Left cardiac atrium (tissue), 4 donors: ENCODE data around the gene LRAT. TPM values are rescaled to one million over a fixed set of nuclear protein-coding genes. Genes with fewer than 3 reads are reported as not detected.

Experiments used
- ATAC-seq, 2 donors: fragments of 200-7000 bp; cut with Tn5 transposase; one replicate each; pipeline ENCODE4 v1.9.1; 2020; ENCODE audit warnings: mild to moderate bottlenecking in 2 of 2, moderate library complexity in 2 of 2
- DNase-seq: peaks from one replicate; pipeline ENCODE4 v3.0.0-alpha.2; 2020
- intact Hi-C, 2 donors: fragments of 100-400 bp; cut with DNase I; formaldehyde crosslinking; loops; one replicate each; pipeline versions ENCODE4 v1.14.1 to v1.15.1; 2022 to 2023
- total RNA-seq, 2 donors: library from RNA; stranded (reverse); fragmentation: NEBNext Ultra II Directional; extraction: Animal tissue kit (Norgen Biotek cat#: 25700); gene quantifications; one replicate each; pipeline ENCODE4 v1.2.1, GENCODE V29; 2021
- donor health status: DM: no; HTN: yes; CAD: no.
- donor health status: DM: no; HTN: yes; CAD: no; lungs with severe emphysema.
- donor health status: DM: yes; HTN: yes; CAD: no.
- donor health status: Dilated cardiomyopathy.

Gene LRAT
- total RNA-seq, 2 donors from 2014 or later: 0.29 to 0.32 TPM

GRCh38 chr4:154744341-154744926, 634 bp downstream of the LRAT start:
- no peak for ATAC-seq
- intact Hi-C loops: no loop called here

GRCh38 chr4:154757713-154758112, 13.9 kb downstream of the LRAT start:
- DNase-seq: no peak
- intact Hi-C loops: no loop called here
- no peak for ATAC-seq

More at GRCh38 chr4:154744341-154744926, 634 bp downstream of the LRAT start:
- no peak for DNase-seq

GRCh38 chr4:154760895-154761294, 17.1 kb downstream of the LRAT start:
- ATAC-seq: no peak
- intact Hi-C loops: no loop called here

GRCh38 chr4:154778264-154778663, 34.5 kb downstream of the LRAT start:
- ATAC-seq (no peak), DNase-seq (no peak)
- intact Hi-C loops: loop anchor here (2.0 to 10.0 kb wide), 3 partner anchors 141 to 225 kb away; no protein-coding TSS in a partner anchor

More at GRCh38 chr4:154760895-154761294, 17.1 kb downstream of the LRAT start:
- DNase-seq: no peak

- intact Hi-C loops: loop anchor here (2.0 to 10.0 kb wide), 3 partner anchors 142 to 227 kb away; no protein-coding TSS in a partner anchor
Observed at GRCh38 chr4:154779362-154779947, 35.7 kb downstream of the LRAT start.

GRCh38 chr4:154781126-154781982, 37.6 kb downstream of the LRAT start, which contains the start of gene RBM46:
Gene RBM46 (plus strand): TSS chr4:154781272. CDS start chr4:154796753, 15,481 bp downstream.
- intact Hi-C loops: no loop called here
- ATAC-seq: no peak
- DNase-seq: peak; percentile 16

More at GRCh38 chr4:154779362-154779947, 35.7 kb downstream of the LRAT start:
- ATAC-seq: no peak
- DNase-seq: no peak

GRCh38 chr4:154781983-154782293, 38.1 kb downstream of the LRAT start:
- intact Hi-C loops: no loop called here
- no peak for ATAC-seq
- DNase-seq: no peak

Other genes starting within 250 kb of the LRAT start
- 10 to 100 TPM; 43.2 to 51.0 TPM for gene PLRG1, start 193.6 kb upstream of the LRAT start, total RNA-seq
- under 1 TPM; 0.21 to 0.32 TPM for gene FGB, start 181.0 kb upstream of the LRAT start, total RNA-seq
- under 1 TPM; 0.47 TPM for gene FGA, start 153.3 kb upstream of the LRAT start, total RNA-seq
- gene FGG, start 131.3 kb upstream of the LRAT start, total RNA-seq: under 1 TPM; 0.24 to 0.42 TPM
- under 1 TPM in 1 of 2 donors, not detected in 1; 0.06 TPM for gene RBM46, start 37.3 kb downstream of the LRAT start, total RNA-seq